Esophagus muscularis mucosa (tissue), 3 donors: ENCODE data around the gene PCSK6.

Experiments
- EP300 ChIP-seq: sonication (generic); formaldehyde crosslinking; IDR thresholded peaks from one replicate; pipeline ENCODE4 v1.6.1; 2017; ENCODE audit warnings: antibody characterized with exemption
- TF ChIP-seq, protein P1 (sequence below), 3 experiments: fragments of 200-600 bp in 2 of 3; fragments of 450-650 bp in 1 of 3; sonication (generic) in 2 of 3; IDR thresholded peaks; one replicate each; pipeline ENCODE4 v1.5.1; 2017 to 2019; ENCODE audit warnings: antibody characterized with exemption in 3 of 3, mild to moderate bottlenecking in 2 of 3, moderate library complexity in 1 of 3

GRCh38 chr15:101522621-101523559 lies 33.4 kb upstream of the PCSK6 start:
- TF ChIP-seq EP300: no peak
- TF ChIP-seq, protein P1, sequence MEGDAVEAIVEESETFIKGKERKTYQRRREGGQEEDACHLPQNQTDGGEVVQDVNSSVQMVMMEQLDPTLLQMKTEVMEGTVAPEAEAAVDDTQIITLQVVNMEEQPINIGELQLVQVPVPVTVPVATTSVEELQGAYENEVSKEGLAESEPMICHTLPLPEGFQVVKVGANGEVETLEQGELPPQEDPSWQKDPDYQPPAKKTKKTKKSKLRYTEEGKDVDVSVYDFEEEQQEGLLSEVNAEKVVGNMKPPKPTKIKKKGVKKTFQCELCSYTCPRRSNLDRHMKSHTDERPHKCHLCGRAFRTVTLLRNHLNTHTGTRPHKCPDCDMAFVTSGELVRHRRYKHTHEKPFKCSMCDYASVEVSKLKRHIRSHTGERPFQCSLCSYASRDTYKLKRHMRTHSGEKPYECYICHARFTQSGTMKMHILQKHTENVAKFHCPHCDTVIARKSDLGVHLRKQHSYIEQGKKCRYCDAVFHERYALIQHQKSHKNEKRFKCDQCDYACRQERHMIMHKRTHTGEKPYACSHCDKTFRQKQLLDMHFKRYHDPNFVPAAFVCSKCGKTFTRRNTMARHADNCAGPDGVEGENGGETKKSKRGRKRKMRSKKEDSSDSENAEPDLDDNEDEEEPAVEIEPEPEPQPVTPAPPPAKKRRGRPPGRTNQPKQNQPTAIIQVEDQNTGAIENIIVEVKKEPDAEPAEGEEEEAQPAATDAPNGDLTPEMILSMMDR (IDR thresholded peaks at IDR 0.05): no peak
